HCT116 (cell line): ENCODE measurements around the gene AP1AR. TPM values are rescaled to one million over a fixed set of nuclear protein-coding genes. Genes with fewer than 3 reads are reported as not detected.

Source experiments
- ATAC-seq: fragments of 200-7000 bp; cut with Tn5 transposase; 2 replicates; pipeline ENCODE4 v1.9.1; 2020; ENCODE audit warnings: mild to moderate bottlenecking, moderate library complexity
- BruUV-seq: library from RNA; stranded (reverse); fragments of 400-500 nt; replicated peaks from 2 replicates; lab custom pipeline; 2021; lab: Mats Ljungman, UMichigan
- CTCF ChIA-PET: fragments of 300-600 bp; sonication (Branson Sonifier 250); formaldehyde crosslinking; loops from one replicate; lab custom pipeline; 2021; ENCODE audit warnings: antibody characterized with exemption; lab: Charles Lee
- POLR2A ChIA-PET: fragments of 300-600, 350-600 bp; sonication (Branson Sonifier 250); formaldehyde crosslinking; loops from one replicate; lab custom pipeline; 2021; ENCODE audit warnings: antibody characterized with exemption; lab: Charles Lee
- RAD21 ChIA-PET, 2 experiments: fragments of 300-600 bp; sonication (Branson Sonifier 250); formaldehyde crosslinking; loops; one replicate each; lab custom pipeline; 2023; ENCODE audit warnings: low total read pairs in 2 of 2; ENCODE audit not compliant: uncharacterized antibody in 2 of 2, unreplicated experiment in 2 of 2, low non-redundant PET in 1 of 2; lab: Charles Lee
- DNase-seq: peaks from one replicate; pipeline ENCODE4 v3.0.0-alpha.2; 2010; ENCODE audit warnings: low read depth, low spot score
- H2AFZ ChIP-seq: fragments of 200-600 bp; shearing (Covaris generic), sonication (generic); 2 replicates; pipeline ENCODE4 v1.6.1; 2017; ENCODE audit warnings: low read depth, mixed run types, mixed read lengths, antibody characterized with exemption, low read length; ENCODE audit not compliant: poor library complexity, severe bottlenecking
- H3K27ac ChIP-seq: 2 replicates; pipeline ENCODE4 v1.5.1; 2012; ENCODE audit warnings: low read depth, low read length
- H3K27me3 ChIP-seq: fragments of 200-600 bp; sonication (generic); 2 replicates; pipeline ENCODE4 v1.6.1; 2016; ENCODE audit warnings: mixed run types, low read length, mixed read lengths; ENCODE audit not compliant: insufficient read depth
- H3K36me3 ChIP-seq, 2 experiments: fragments of 200-500 bp in 1 of 2; fragments of 200-600 bp in 1 of 2; sonication (Bioruptor generic) in 1 of 2; sonication (generic) in 1 of 2; 2 replicates each; pipeline versions ENCODE4 v1.5.1 to v1.6.1; 2014 to 2016; ENCODE audit warnings: low read length in 2 of 2, inconsistent platforms in 1 of 2, mixed read lengths in 1 of 2, mixed run types in 1 of 2; ENCODE audit not compliant: insufficient read depth in 2 of 2, control insufficient read depth in 1 of 2
- H3K4me1 ChIP-seq, 2 experiments: fragments of 200-600 bp in 1 of 2; sonication (generic) in 1 of 2; 2 replicates each; pipeline versions ENCODE4 v1.5.1 to v1.6.1; 2012 to 2017; ENCODE audit warnings: low read length in 2 of 2, inconsistent platforms in 1 of 2, mild to moderate bottlenecking in 1 of 2, mixed read lengths in 1 of 2, mixed run types in 1 of 2, moderate library complexity in 1 of 2; ENCODE audit not compliant: insufficient read depth in 2 of 2, control insufficient read depth in 1 of 2
- H3K4me2 ChIP-seq: fragments of 200-600 bp; sonication (generic); 2 replicates; pipeline ENCODE4 v1.6.1; 2017; ENCODE audit warnings: mixed run types, low read length, mixed read lengths
- H3K4me3 ChIP-seq, 2 experiments: fragments of 200-600 bp in 1 of 2; sonication (generic) in 1 of 2; replicated peaks in 1 of 2; 2 replicates each; pipeline ENCODE4 v1.5.1; 2011 to 2016; ENCODE audit warnings: low read length in 2 of 2, control low read depth in 1 of 2, low read depth in 1 of 2, mild to moderate bottlenecking in 1 of 2, mixed read lengths in 1 of 2, mixed run types in 1 of 2
- H3K79me2 ChIP-seq: fragments of 200-600 bp; sonication (generic); 2 replicates; pipeline ENCODE4 v1.6.1; 2017; ENCODE audit warnings: mild to moderate bottlenecking, mixed run types, low read length, moderate library complexity, mixed read lengths; ENCODE audit not compliant: insufficient read depth
- H3K9ac ChIP-seq: fragments of 200-600 bp; sonication (generic); 2 replicates; pipeline ENCODE4 v1.6.1; 2016; ENCODE audit warnings: low read length, mixed read lengths
- H3K9me2 ChIP-seq: fragments of 200-600 bp; sonication (generic), shearing (Covaris generic); 2 replicates; pipeline ENCODE4 v1.6.1; 2017; ENCODE audit warnings: mixed run types, mild to moderate bottlenecking, moderate library complexity; ENCODE audit not compliant: insufficient read depth
- H3K9me3 ChIP-seq, 2 experiments: fragments of 200-500 bp in 1 of 2; fragments of 200-600 bp in 1 of 2; sonication (Bioruptor generic) in 1 of 2; sonication (generic) in 1 of 2; 2 replicates each; pipeline ENCODE4 v1.6.1; 2014 to 2017; ENCODE audit warnings: low read length in 2 of 2, mixed read lengths in 2 of 2, inconsistent platforms in 1 of 2, low read depth in 1 of 2, mild to moderate bottlenecking in 1 of 2, mixed run types in 1 of 2, moderate library complexity in 1 of 2; ENCODE audit not compliant: control insufficient read depth in 1 of 2, insufficient read depth in 1 of 2
- H4K20me1 ChIP-seq: fragments of 200-600 bp; sonication (generic), shearing (Covaris generic); 2 replicates; pipeline ENCODE4 v1.6.1; 2017; ENCODE audit warnings: mixed run types, mild to moderate bottlenecking, moderate library complexity; ENCODE audit not compliant: insufficient read depth
- CEBPB ChIP-seq: IDR thresholded peaks from 2 replicates; pipeline ENCODE4 v1.6.1; 2012; ENCODE audit warnings: low read depth
- EGR1 ChIP-seq: IDR thresholded peaks from 2 replicates; pipeline ENCODE4 v1.6.1; 2012; ENCODE audit warnings: low read depth
- ELF1 ChIP-seq: IDR thresholded peaks from 2 replicates; pipeline ENCODE4 v1.6.1; 2012; ENCODE audit warnings: low read depth, borderline replicate concordance
- EZH2 ChIP-seq: fragments of 200-600 bp; sonication (generic); IDR thresholded peaks from 2 replicates; pipeline ENCODE4 v1.6.1; 2017; ENCODE audit warnings: antibody characterized with exemption, mixed run types
- EZH2phosphoT487 ChIP-seq: fragments of 200-600 bp; IDR thresholded peaks from 2 replicates; pipeline ENCODE4 v1.6.1; 2018; ENCODE audit warnings: antibody characterized with exemption, borderline replicate concordance
- JUND ChIP-seq: IDR thresholded peaks from 2 replicates; pipeline ENCODE4 v1.6.1; 2012
- POLR2A ChIP-seq: IDR thresholded peaks from 2 replicates; pipeline ENCODE4 v1.7.0; 2011; ENCODE audit warnings: borderline replicate concordance; ENCODE audit not compliant: insufficient read depth, insufficient read length; ENCODE audit errors: extremely low read depth
- POLR2AphosphoS5 ChIP-seq: IDR thresholded peaks from 2 replicates; pipeline ENCODE4 v1.6.1; 2011; ENCODE audit warnings: mild to moderate bottlenecking, low read depth, low read length, moderate library complexity
- SIN3A ChIP-seq: IDR thresholded peaks from 2 replicates; pipeline ENCODE4 v1.6.1; 2012; ENCODE audit warnings: low read depth
- SP1 ChIP-seq: IDR thresholded peaks from 2 replicates; pipeline ENCODE4 v1.6.1; 2012; ENCODE audit warnings: low read depth
- SRF ChIP-seq: IDR thresholded peaks from 2 replicates; pipeline ENCODE4 v1.6.1; 2012; ENCODE audit warnings: low read depth
- YY1 ChIP-seq: IDR thresholded peaks from 2 replicates; pipeline ENCODE4 v1.6.1; 2011; ENCODE audit warnings: low read length, low read depth, moderate library complexity, mild to moderate bottlenecking; ENCODE audit not compliant: insufficient replicate concordance; ENCODE audit errors: extremely low read depth
- ZFX ChIP-seq: fragments of 450-650 bp; IDR thresholded peaks from 2 replicates; pipeline ENCODE4 v1.6.1; 2017
- ZNF274 ChIP-seq: fragments of 200-500 bp; sonication (Bioruptor generic); IDR thresholded peaks from 2 replicates; pipeline ENCODE4 v1.6.1; 2014; ENCODE audit warnings: mild to moderate bottlenecking, low read depth, low read length, inconsistent platforms
- intact Hi-C: fragments of 100-400 bp; cut with micrococcal nuclease; formaldehyde crosslinking; loops from 2 replicates; pipeline ENCODE4 v1.10.0; 2022
- total RNA-seq: library from RNA; stranded (reverse); gene quantifications from one replicate; pipeline ENCODE4 v1.2.1, GENCODE V29; 2021; ENCODE audit not compliant: unreplicated experiment
- TF ChIP-seq, protein P1 (sequence below): IDR thresholded peaks from 2 replicates; pipeline ENCODE4 v1.6.1; 2012; ENCODE audit warnings: low read depth
- TF ChIP-seq, protein P2 (sequence below): IDR thresholded peaks from 2 replicates; pipeline ENCODE4 v1.6.1; 2011; ENCODE audit warnings: mild to moderate bottlenecking, low read length, moderate library complexity; ENCODE audit not compliant: insufficient replicate concordance; ENCODE audit errors: extremely low read depth
- TF ChIP-seq, protein P3 (sequence below): IDR thresholded peaks from 2 replicates; pipeline ENCODE4 v1.6.1; 2012

The AP1AR gene
- total RNA-seq, 1 experiment from 2014 or later, result 56.7 TPM

DNA sequence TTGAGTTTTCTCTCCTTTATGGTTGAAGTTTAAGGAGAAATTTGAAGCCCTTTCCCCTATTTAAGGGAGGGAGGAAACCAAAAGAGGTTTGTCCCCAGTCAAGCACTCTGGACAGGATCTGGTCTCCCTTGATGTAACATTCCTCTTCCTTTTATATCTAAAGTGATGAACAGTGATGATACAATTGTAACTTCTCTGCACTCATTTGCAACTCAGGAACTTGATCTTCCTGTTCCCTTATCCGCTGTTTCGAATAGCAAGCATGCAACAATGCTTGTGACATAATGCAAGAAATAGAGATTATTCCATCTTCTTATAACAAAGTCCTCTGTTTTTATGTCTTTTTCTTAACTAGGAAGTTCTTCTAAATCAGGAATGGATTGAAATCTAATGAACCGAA is 83.9 kb downstream of the AP1AR start:
- CTCF ChIA-PET, result no interaction called here
- H3K9ac ChIP-seq, result no peak overlapping the region
- intact Hi-C loops, result no loop called here
- no peaks in the 10 kb centered on the region for H4K20me1 ChIP-seq
- H2AFZ ChIP-seq, result no peak overlapping the region
- no peaks in the 10 kb centered on the region; a peak in 1 of 4 replicates for H3K4me1 ChIP-seq
- BruUV-seq, result no TSS peak
- no peak overlapping the region for H3K27ac ChIP-seq
- no peaks in the 10 kb centered on the region for H3K27me3 ChIP-seq
- POLR2A ChIA-PET, result no interaction called here
- no peaks in the 10 kb centered on the region for H3K36me3 ChIP-seq
- no peak overlapping the region for H3K4me2 ChIP-seq
- no peak overlapping the region for H3K4me3 ChIP-seq
- TF ChIP-seq YY1 (no peak), EZH2 (no peak), JUND (no peak), CEBPB (no peak), ZFX (no peak), EZH2phosphoT487 (no peak), EGR1 (no peak), POLR2AphosphoS5 (no peak), POLR2A (no peak), SRF (no peak), SIN3A (no peak), ELF1 (no peak), SP1 (no peak), ZNF274 (no peak)
- TF ChIP-seq, protein P1, sequence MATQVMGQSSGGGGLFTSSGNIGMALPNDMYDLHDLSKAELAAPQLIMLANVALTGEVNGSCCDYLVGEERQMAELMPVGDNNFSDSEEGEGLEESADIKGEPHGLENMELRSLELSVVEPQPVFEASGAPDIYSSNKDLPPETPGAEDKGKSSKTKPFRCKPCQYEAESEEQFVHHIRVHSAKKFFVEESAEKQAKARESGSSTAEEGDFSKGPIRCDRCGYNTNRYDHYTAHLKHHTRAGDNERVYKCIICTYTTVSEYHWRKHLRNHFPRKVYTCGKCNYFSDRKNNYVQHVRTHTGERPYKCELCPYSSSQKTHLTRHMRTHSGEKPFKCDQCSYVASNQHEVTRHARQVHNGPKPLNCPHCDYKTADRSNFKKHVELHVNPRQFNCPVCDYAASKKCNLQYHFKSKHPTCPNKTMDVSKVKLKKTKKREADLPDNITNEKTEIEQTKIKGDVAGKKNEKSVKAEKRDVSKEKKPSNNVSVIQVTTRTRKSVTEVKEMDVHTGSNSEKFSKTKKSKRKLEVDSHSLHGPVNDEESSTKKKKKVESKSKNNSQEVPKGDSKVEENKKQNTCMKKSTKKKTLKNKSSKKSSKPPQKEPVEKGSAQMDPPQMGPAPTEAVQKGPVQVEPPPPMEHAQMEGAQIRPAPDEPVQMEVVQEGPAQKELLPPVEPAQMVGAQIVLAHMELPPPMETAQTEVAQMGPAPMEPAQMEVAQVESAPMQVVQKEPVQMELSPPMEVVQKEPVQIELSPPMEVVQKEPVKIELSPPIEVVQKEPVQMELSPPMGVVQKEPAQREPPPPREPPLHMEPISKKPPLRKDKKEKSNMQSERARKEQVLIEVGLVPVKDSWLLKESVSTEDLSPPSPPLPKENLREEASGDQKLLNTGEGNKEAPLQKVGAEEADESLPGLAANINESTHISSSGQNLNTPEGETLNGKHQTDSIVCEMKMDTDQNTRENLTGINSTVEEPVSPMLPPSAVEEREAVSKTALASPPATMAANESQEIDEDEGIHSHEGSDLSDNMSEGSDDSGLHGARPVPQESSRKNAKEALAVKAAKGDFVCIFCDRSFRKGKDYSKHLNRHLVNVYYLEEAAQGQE, result no peak
- TF ChIP-seq, protein P2, sequence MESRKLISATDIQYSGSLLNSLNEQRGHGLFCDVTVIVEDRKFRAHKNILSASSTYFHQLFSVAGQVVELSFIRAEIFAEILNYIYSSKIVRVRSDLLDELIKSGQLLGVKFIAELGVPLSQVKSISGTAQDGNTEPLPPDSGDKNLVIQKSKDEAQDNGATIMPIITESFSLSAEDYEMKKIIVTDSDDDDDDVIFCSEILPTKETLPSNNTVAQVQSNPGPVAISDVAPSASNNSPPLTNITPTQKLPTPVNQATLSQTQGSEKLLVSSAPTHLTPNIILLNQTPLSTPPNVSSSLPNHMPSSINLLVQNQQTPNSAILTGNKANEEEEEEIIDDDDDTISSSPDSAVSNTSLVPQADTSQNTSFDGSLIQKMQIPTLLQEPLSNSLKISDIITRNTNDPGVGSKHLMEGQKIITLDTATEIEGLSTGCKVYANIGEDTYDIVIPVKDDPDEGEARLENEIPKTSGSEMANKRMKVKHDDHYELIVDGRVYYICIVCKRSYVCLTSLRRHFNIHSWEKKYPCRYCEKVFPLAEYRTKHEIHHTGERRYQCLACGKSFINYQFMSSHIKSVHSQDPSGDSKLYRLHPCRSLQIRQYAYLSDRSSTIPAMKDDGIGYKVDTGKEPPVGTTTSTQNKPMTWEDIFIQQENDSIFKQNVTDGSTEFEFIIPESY, result no peak
- TF ChIP-seq, protein P3, sequence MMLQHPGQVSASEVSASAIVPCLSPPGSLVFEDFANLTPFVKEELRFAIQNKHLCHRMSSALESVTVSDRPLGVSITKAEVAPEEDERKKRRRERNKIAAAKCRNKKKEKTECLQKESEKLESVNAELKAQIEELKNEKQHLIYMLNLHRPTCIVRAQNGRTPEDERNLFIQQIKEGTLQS, result no peak
- no peaks in the 10 kb centered on the region for H3K9me3 ChIP-seq
- RAD21 ChIA-PET, result no interaction called here
- no peaks in the 10 kb centered on the region for H3K9me2 ChIP-seq
- no peaks in the 10 kb centered on the region for H3K79me2 ChIP-seq
- no peak for ATAC-seq
- no peak for DNase-seq
